Measurements from ENCODE around the gene ADCY4.

DNA sequence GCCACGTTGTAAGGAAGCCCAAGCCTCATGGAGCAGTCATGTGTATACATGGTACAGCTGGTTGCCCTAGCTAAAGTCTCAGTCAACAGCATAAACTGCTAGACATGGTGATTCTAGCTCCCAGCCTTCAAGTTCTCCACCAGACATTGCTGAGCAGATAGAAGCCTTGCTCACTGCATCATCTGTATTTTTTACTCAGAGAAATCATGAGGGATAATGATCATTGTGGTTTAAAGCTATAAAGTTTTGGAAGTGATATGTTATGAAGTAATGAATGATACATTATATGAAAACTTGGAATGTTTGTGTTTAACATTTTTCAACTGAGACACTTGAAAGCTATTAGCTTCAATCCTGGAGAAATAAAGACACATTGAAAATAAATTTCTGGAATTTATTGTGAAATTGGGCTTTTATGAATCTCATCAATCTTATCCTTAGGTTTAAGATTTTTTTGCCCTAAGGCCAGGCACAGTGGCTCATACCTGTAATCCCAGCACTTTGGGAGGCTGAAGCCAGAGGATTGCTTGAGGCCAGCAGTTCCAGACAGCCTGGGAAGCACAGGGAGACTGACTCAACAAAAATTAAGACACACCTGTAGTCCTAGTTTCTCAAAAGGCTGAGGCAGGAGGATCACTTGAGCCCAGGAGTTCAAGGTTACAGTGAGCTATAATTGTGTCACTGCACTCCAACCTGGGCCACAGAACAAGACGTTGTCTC lies 27.5 kb upstream of the ADCY4 start:
- no peak for TF ChIP-seq EZH2 (IDR thresholded peaks at IDR 0.05; ENCODE audit: insufficient read depth, poor library complexity, severe bottlenecking)
- 0 out of 2 replicates have a peak, but pooled peaks have one; percentile 34 for TF ChIP-seq EZH2phosphoT487 (IDR thresholded peaks at IDR 0.05; ENCODE audit: insufficient read depth, low read depth)

Data from GM23248 (cell line).